Measurements from ENCODE around the gene SATL1.
"Not testable (repeated sequence)": the region's sequence is repeated elsewhere in the genome, so short reads cannot be mapped to it uniquely, and the experiment has no call there.

Gene SATL1

DNA sequence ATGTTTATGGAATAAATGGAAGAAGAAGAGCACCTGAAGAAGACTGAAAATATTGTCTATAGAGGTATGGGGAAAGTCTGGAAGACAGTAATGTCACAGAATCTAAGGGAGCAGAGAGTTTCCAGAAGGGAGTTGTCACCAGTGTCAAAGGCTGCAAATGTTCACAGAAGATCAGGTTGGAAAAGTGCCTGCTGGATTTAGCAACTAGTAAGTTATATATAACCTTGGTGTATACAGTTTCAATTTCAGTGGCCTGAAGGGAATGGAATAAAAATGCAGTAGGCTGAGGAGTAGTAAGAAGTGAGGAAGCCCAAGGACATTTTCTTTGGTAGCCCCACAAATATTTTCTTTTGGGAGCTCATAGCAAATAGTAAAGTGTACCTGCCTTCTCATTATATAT, 107.2 kb downstream of the SATL1 start:
- H3K27ac Mint-ChIP-seq, result no peak overlapping the region
- no peaks in the 10 kb centered on the region for H3K36me3 Mint-ChIP-seq
- H3K4me3 Mint-ChIP-seq, result no peak overlapping the region
- no peaks in the 10 kb centered on the region for H3K27me3 Mint-ChIP-seq
- no peak for ATAC-seq
- H3K4me1 Mint-ChIP-seq, result no peaks in the 10 kb centered on the region
- no peaks in the 10 kb centered on the region for H3K9me3 Mint-ChIP-seq

DNA sequence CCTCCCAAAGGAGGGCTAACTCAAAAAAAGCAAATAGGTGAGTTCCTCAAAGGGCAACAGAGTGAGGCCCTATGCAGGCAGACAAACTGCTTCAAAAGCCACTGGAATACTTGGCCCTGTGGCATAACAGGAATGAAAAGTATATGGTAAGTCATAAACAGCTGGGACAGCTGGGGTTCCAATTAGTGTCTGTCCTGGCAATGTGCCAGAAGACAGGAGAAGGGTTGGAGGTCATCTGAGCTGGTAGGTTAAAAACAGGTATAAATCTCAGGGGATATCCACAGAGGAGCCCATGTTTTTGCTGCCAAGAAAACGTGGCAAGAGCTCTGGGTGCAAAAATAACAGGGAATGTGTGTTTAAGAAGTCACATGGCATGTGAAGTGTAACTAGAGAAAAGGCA, 128.3 kb downstream of the SATL1 start:
- no peak overlapping the region for H3K4me3 Mint-ChIP-seq
- H3K27me3 Mint-ChIP-seq, result peaks cover 11% of the 10 kb centered on the region
- H3K9me3 Mint-ChIP-seq, result no peaks in the 10 kb centered on the region
- no peak for ATAC-seq
- H3K4me1 Mint-ChIP-seq, result peaks cover 7% of the 10 kb centered on the region
- no peaks in the 10 kb centered on the region for H3K36me3 Mint-ChIP-seq
- H3K27ac Mint-ChIP-seq, result no peak overlapping the region

DNA sequence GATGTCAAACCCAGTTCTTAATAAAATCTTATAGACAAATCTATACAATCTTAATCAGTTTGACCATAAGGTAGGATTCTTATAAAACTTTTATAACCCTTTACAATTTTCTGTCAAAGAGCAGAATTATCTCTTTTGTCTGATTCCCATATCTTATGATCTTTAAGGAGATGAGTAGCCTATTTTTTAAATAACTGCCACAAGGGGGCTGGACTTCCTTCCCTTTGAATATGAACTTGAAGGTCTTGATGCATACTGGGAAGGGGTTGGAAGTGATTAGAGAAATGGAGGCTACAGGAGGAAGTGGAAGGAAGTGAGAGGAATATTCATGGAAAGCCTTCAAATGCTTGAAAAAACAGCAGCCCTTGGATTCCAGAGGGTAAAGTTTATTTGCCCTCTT, 128.8 kb downstream of the SATL1 start:
- no peak overlapping the region for H3K27ac Mint-ChIP-seq
- H3K4me1 Mint-ChIP-seq, result peaks cover 7% of the 10 kb centered on the region
- no peak overlapping the region for H3K4me3 Mint-ChIP-seq
- no peaks in the 10 kb centered on the region for H3K9me3 Mint-ChIP-seq
- no peak for ATAC-seq
- H3K36me3 Mint-ChIP-seq, result no peaks in the 10 kb centered on the region
- peaks cover 11% of the 10 kb centered on the region for H3K27me3 Mint-ChIP-seq

DNA sequence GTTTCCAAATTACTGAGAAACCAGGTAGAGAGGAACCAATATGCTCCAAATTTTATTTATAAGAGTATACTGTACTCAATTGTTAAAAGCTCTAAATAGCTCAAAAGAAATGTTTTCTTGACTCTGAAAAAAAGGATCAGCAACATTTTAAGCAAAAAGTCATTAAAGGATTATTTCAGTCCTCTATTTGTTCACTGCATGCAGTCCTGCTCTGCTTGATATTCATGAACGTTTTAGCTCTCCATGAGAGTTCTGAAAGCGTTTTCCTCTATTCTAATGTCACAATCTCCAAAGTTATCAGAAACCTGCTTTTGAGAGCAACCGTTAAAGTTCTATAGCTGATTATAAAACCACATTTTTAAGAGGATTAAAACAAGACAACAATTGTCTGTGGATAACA, 129.4 kb downstream of the SATL1 start:
- peaks cover 7% of the 10 kb centered on the region for H3K4me1 Mint-ChIP-seq
- no peak overlapping the region for H3K4me3 Mint-ChIP-seq
- no peak for ATAC-seq
- no peaks in the 10 kb centered on the region for H3K9me3 Mint-ChIP-seq
- H3K27ac Mint-ChIP-seq, result no peak overlapping the region
- H3K36me3 Mint-ChIP-seq, result no peaks in the 10 kb centered on the region
- peaks cover 11% of the 10 kb centered on the region for H3K27me3 Mint-ChIP-seq

DNA sequence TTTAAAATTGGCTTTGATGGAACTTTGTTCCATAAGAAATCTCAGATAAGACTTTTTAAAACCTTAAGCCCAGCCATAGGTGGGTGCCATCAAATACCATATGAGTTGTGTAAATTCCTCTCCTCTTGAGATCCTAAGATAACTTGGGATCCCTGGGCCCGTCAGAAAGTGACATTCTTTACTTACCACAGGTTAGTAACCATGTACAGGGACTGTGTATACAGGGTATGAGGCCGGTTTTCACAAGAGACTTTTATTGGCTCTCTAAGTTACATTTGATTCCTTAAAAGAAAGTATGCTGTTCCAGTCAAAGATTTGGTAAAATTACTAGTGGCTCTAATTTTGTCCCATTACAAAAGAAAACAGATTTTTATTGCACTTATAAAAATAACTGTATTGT, 129.8 kb downstream of the SATL1 start:
- ATAC-seq, result no peak
- Mint-ChIP-seq H3K9me3 (no peaks in the 10 kb centered on the region), H3K4me1 (peaks cover 7% of the 10 kb centered on the region), H3K36me3 (no peaks in the 10 kb centered on the region), H3K27ac (no peak overlapping the region), H3K4me3 (no peak overlapping the region), H3K27me3 (peaks cover 11% of the 10 kb centered on the region)

DNA sequence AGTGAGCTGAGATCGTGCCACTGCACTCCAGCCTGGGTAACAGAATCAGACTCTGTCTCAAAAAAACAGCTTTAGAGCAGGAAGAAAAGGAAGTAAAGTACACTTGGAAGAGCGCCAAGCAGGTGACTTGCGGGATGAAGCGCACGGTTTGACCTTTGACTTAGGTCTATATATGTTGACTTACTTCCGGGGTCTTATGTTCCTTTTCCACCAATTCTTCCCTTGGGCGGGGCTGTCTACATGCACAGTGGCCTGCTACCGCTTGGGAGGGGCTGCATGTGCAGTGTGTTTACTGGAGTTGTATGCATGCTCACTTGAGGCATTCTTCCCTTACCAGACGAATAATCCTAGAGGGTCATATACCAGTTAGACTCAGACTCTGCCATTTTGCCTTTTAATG, 131.3 kb downstream of the SATL1 start:
- Mint-ChIP-seq H3K27me3 (peaks cover 11% of the 10 kb centered on the region), H3K4me1 (peaks cover 7% of the 10 kb centered on the region), H3K27ac (no peak overlapping the region), H3K36me3 (no peaks in the 10 kb centered on the region), H3K9me3 (no peaks in the 10 kb centered on the region), H3K4me3 (no peak overlapping the region)
- no peak for ATAC-seq

DNA sequence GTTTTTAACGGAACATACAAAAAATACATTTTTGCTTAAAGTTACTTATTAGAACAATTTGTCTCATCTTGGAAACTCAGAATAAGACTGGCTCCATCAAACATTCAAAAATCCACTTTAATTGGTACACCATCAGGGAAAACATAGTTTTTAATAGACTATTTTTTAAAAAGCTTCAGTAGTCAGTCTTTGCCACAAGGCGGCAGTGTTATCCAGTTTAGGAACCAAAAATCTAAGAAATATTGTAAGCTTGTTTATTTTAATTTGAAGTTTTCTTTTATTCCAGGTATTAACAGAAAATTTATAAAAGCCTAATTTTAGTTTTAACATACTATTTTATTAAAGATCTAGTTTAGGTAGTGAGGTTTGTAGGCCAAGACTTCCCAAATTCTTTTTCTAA, 132.2 kb downstream of the SATL1 start:
- H3K36me3 Mint-ChIP-seq, result no peaks in the 10 kb centered on the region
- ATAC-seq, result no peak
- no peak overlapping the region for H3K4me3 Mint-ChIP-seq
- peaks cover 7% of the 10 kb centered on the region for H3K4me1 Mint-ChIP-seq
- no peak overlapping the region for H3K27ac Mint-ChIP-seq
- H3K9me3 Mint-ChIP-seq, result no peaks in the 10 kb centered on the region
- H3K27me3 Mint-ChIP-seq, result peaks cover 11% of the 10 kb centered on the region

DNA sequence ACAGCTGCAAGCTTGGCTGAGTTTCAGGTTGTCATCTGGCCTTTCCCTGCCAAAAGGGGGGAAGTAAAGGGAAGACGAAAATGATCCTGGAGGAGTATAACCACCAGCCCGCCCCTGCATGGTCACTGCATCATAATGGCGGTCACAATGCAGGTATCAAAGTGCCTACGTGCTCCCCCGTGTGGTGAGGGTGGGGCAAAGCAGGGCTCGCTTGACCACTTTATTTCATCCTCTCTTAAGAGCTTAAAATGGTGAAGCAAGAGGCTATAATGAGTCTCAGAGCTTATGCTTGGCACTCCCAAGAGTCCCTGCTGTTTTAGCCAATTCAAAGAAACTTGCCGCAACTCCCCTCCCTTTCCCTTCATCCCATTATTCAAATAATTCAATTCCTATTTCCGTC, 134.3 kb downstream of the SATL1 start:
- Mint-ChIP-seq H3K4me3 (no peak overlapping the region), H3K4me1 (peaks cover 7% of the 10 kb centered on the region), H3K36me3 (no peaks in the 10 kb centered on the region), H3K9me3 (no peaks in the 10 kb centered on the region), H3K27ac (no peak overlapping the region), H3K27me3 (no peaks in the 10 kb centered on the region)
- ATAC-seq, result no peak

DNA sequence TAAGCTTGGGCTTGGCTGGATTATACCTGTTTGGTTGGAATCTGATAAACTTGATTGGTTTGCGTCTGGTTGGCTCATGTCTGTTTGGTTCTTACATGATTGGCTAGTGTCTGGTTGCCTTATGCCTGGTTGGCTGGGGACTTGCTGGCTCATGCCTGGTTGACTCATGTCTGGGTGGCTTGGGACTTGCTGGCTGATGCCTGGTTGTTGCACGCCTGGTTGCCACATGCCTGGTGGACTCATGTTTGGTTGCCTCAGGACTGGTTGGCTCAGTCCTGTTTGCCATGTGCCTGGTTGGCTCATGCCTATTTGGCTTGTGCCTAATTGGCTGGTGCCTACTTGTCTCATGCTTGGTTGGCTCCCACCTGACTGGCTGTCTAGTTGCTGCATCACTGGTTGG, 135.4 kb downstream of the SATL1 start:
- H3K9me3 Mint-ChIP-seq, result no peaks in the 10 kb centered on the region

DNA sequence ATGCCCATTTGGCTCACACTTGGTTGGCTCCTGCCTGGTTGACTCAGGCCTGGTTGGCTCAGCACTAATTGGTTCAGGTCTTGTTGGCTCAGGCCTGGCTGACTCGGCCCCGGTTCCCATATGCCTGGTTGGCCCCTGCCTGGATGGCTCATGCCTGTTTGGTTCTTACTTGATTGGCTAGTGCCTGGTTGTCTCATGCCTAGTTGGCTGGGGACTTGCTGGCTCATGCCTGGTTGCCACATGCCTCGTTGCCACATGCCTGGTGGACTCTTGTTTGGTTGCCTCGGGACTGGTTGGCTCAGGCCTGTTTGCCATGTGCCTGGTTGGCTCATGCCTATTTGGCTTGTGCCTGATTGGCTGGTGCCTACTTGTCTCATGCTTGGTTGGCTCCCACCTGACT, 136.2 kb downstream of the SATL1 start:
- no peaks in the 10 kb centered on the region for H3K9me3 Mint-ChIP-seq
- ATAC-seq, result no peak
- no peaks in the 10 kb centered on the region for H3K27me3 Mint-ChIP-seq
- H3K27ac Mint-ChIP-seq, result no peak overlapping the region
- peaks cover 4% of the 10 kb centered on the region for H3K4me1 Mint-ChIP-seq
- H3K36me3 Mint-ChIP-seq, result no peaks in the 10 kb centered on the region
- no peak overlapping the region for H3K4me3 Mint-ChIP-seq

More for the DNA sequence above, 135.4 kb downstream of the SATL1 start:
- no peaks in the 10 kb centered on the region for H3K27me3 Mint-ChIP-seq
- no peaks in the 10 kb centered on the region for H3K36me3 Mint-ChIP-seq
- peaks cover 7% of the 10 kb centered on the region for H3K4me1 Mint-ChIP-seq
- H3K27ac Mint-ChIP-seq, result no peak overlapping the region
- ATAC-seq, result no peak
- H3K4me3 Mint-ChIP-seq, result no peak overlapping the region

DNA sequence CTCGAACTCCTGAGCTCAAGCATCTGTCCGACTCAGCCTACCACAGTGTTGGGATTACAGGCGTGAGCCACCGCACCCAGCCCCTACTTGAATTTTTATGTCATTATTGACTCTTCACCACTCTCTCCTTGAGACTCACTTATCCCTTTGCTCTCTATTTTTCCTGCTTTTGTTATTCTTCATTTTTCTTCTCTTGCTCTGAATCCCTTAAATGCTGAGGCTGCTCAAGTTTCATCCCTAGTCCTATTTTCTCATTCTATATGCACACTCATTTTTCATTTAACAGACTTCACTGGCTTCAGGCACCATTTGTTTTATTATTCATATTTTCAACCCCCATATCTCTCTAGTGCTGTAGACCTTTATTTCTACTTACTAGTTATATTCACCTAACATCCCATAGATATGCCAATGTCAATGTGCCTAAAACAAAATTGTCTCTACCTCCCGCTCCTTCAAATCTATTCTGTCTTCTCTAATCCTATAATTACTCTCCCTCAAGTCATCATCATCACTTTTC, 154.2 kb downstream of the SATL1 start:
- ATAC-seq, result no peak
- Mint-ChIP-seq H3K36me3 (peaks cover 45% of the 10 kb centered on the region), H3K4me1 (no peaks in the 10 kb centered on the region), H3K4me3 (no peak overlapping the region), H3K27me3 (no peaks in the 10 kb centered on the region), H3K9me3 (no peaks in the 10 kb centered on the region), H3K27ac (no peak overlapping the region)

DNA sequence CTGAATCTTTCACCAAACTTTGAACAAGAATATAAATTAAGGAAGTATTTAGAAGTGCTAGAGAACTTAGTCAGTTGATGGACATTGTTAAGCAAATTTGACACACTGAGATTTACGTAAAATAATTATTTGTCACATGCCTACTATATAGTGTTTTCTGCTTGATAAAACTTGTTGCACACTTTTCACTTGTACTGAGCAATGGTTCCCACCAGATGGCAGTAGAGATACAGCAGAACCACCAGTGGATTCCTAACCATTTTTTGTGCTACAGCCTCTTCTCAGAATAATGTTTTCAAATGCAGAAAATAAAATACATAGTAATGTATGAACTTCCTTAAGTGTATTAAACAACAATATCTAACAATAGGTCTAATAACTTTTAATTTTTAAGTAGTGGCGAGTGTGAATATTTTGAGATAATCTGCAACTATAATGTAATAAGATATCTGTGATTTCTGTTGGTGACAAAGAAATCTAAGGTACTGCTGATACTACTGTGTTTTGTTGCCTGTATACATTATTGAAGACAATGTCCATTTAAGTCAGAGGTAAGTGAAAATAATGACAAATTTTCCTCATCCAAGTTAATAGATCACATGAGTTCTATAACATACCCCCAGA, 158.7 kb downstream of the SATL1 start:
- peaks cover 44% of the 10 kb centered on the region for H3K36me3 Mint-ChIP-seq
- H3K9me3 Mint-ChIP-seq, result no peaks in the 10 kb centered on the region
- H3K4me3 Mint-ChIP-seq, result no peak overlapping the region
- H3K27me3 Mint-ChIP-seq, result no peaks in the 10 kb centered on the region
- no peak overlapping the region for H3K27ac Mint-ChIP-seq
- no peaks in the 10 kb centered on the region for H3K4me1 Mint-ChIP-seq
- ATAC-seq, result no peak

DNA sequence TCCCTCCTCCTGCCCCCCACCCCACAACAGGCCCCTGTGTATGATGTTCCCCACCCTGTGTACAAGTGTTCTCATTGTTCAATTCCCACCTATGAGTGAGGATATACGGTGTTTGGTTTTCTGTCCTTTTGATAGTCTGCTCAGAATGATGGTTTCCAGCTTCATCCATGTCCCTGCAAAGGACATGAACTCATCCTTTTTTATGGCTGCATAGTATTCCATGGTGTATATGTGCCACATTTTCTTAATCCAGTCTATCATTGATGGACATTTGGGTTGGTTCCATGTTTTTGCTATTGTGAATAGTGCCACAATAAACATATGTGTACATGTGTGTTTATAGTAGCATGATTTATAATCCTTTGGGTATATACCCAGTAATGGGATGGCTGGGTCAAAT, 166.3 kb downstream of the SATL1 start:
- not testable (repeated sequence) for ATAC-seq, H3K4me1 Mint-ChIP-seq, H3K27ac Mint-ChIP-seq, H3K4me3 Mint-ChIP-seq, H3K9me3 Mint-ChIP-seq, H3K27me3 Mint-ChIP-seq
- H3K36me3 Mint-ChIP-seq, result peaks cover 35% of the 10 kb centered on the region

DNA sequence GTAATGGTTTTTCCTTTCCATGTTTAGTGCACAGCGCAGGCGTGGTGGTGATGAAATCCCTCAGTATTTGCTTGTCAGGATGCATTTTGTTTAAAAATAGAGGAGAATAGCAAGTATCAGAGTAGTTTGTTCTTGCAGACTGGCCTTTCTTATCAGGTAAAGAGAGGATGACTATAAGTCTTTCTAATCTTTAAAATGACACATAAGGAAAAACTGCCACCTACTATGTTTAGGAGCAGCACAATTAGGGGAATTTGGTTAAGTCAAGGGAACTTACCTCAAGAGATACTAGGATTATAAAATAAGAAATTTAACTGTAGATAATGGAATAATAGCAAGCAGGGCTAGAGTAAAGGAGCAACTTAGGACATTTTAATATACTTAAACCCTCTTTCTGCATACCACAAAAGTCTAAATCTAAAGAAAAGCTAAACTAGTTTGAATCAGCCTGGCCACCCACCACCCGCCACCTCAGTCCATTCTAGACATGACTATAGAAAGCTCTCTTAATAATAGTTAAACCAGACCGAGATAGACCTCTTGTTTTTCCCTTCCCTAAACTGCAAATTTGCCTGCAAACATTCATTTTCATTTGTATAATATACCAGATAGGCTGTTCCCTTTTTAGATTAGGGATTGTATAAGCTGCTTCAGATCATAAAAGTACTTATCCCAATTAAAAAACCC, 177.9 kb downstream of the SATL1 start:
- no peaks in the 10 kb centered on the region for H3K27me3 Mint-ChIP-seq
- no peak for ATAC-seq
- peaks cover 60% of the 10 kb centered on the region for H3K36me3 Mint-ChIP-seq

DNA sequence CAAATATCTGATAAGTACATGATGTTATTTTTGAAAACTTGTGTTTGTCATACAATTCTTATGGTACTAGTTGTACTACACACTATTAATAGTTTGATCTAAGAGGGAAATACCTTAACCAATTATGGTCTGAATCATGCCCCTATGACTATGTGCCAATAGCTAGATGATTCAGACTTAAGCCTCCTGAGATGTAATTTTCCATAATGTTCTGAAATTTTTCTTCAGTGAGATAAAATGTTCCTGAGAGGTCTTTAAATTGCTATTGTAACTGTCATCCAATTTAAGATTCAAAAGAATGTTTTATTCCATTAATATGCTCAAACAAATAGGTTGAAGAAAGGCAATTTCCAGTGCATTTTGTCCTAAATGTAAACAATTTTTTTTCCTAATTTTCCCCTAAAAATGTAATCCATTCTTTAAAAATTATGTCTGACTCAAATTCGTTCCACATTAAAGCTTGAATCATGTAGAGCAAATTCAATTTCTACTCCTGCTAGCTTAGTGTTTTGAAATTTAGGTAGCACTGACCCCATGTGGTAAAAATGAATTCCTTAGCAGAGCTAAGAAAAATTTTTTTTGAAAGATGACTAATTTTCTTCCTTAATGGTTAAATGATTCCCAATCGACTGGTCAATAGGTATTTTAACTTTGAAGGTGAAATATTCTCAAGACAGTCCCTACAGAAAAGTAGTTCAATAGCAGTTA, 190.8 kb downstream of the SATL1 start:
- H3K27me3 Mint-ChIP-seq, result no peaks in the 10 kb centered on the region
- no peaks in the 10 kb centered on the region for H3K4me1 Mint-ChIP-seq
- H3K27ac Mint-ChIP-seq, result no peak overlapping the region
- H3K9me3 Mint-ChIP-seq, result no peaks in the 10 kb centered on the region
- peaks cover 6% of the 10 kb centered on the region for H3K36me3 Mint-ChIP-seq
- H3K4me3 Mint-ChIP-seq, result no peak overlapping the region
- ATAC-seq, result no peak

More for the DNA sequence above, 177.9 kb downstream of the SATL1 start:
- H3K4me1 Mint-ChIP-seq, result no peaks in the 10 kb centered on the region
- H3K9me3 Mint-ChIP-seq, result no peaks in the 10 kb centered on the region
- H3K4me3 Mint-ChIP-seq, result no peak overlapping the region
- no peak overlapping the region for H3K27ac Mint-ChIP-seq

DNA sequence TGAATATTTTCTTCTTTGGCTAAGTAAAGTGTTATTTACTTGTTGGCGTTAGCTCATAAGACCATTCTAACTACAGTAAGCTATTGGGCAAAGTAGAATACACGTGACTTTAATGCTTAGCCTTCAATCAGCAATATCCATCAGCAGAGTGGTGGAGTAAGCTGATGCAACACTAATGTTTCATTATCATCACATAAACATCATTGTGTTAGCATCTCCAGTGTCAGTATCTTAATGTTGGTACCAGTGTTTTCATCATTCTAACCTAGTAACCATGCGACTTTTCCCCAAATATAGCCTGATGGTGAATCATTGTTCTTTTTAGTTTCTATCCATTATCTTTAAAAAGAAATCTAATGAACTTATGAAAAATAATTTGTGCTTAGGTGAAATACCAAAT, 191.4 kb downstream of the SATL1 start:
- Mint-ChIP-seq H3K36me3 (peaks cover 6% of the 10 kb centered on the region), H3K4me3 (no peak overlapping the region), H3K27ac (no peak overlapping the region), H3K9me3 (no peaks in the 10 kb centered on the region), H3K4me1 (no peaks in the 10 kb centered on the region), H3K27me3 (no peaks in the 10 kb centered on the region)
- no peak for ATAC-seq
